GM19035 (cell line): ENCODE measurements around the gene SEPTIN1.
A peak's percentile ranks its signal among the peaks of the same experiment; 100 is the strongest.

ENCODE experiments used
- ATAC-seq: cut with Tn5 transposase; IDR thresholded peaks from one replicate; pipeline ENCODE4 v1.9.1; 2021; ENCODE audit not compliant: unreplicated experiment

The SEPTIN1 gene

GRCh38 chr16:30382111-30382881 is at the start of gene SEPTIN1:
SEPTIN1 (minus strand) TSS chr16:30382561; CDS start chr16:30382542, 19 bp downstream.
- no peak for ATAC-seq

- ATAC-seq, result peak; percentile 3
Observed at GRCh38 chr16:30430428-30430970, 48.1 kb upstream of the SEPTIN1 start.

GRCh38 chr16:30429678-30430427 is 47.5 kb upstream of the SEPTIN1 start, which contains the start of gene DCTPP1:
DCTPP1 (minus strand) TSS chr16:30430030; CDS start chr16:30429980, 50 bp downstream.
- peak; percentile 95 for ATAC-seq

GRCh38 chr16:30429418-30429677 is 47.0 kb upstream of the SEPTIN1 start:
- ATAC-seq, result no peak

GRCh38 chr16:30428055-30428454 is 45.7 kb upstream of the SEPTIN1 start:
- ATAC-seq, result no peak

GRCh38 chr16:30421010-30421409 is 38.6 kb upstream of the SEPTIN1 start:
- no peak for ATAC-seq

- no peak for ATAC-seq
Observed at GRCh38 chr16:30418350-30419181, 36.2 kb upstream of the SEPTIN1 start.

- peak; percentile 83 for ATAC-seq
Observed at GRCh38 chr16:30417529-30418349, 35.4 kb upstream of the SEPTIN1 start.

GRCh38 chr16:30416624-30417528 is 34.5 kb upstream of the SEPTIN1 start:
- no peak for ATAC-seq

GRCh38 chr16:30416047-30416603 is 33.8 kb upstream of the SEPTIN1 start:
- ATAC-seq, result no peak

GRCh38 chr16:30414159-30414558 is 31.8 kb upstream of the SEPTIN1 start:
- ATAC-seq, result no peak

GRCh38 chr16:30413112-30413806 is 30.9 kb upstream of the SEPTIN1 start:
- no peak for ATAC-seq

- peak; percentile 38 for ATAC-seq
Observed at GRCh38 chr16:30409125-30410060, 27.0 kb upstream of the SEPTIN1 start.

- ATAC-seq, result peak; percentile 5
Observed at GRCh38 chr16:30407804-30408534, 25.6 kb upstream of the SEPTIN1 start.

GRCh38 chr16:30407102-30407803 is 24.9 kb upstream of the SEPTIN1 start, which contains the start of gene ZNF771:
ZNF771 (plus strand) TSS chr16:30407606; CDS start chr16:30408054, 448 bp downstream.
- peak; percentile 81 for ATAC-seq

GRCh38 chr16:30406795-30407101 is 24.4 kb upstream of the SEPTIN1 start:
- ATAC-seq, result peak; percentile 6
